Measurements from ENCODE around the gene CHAF1A.

CHAF1A gene

DNA sequence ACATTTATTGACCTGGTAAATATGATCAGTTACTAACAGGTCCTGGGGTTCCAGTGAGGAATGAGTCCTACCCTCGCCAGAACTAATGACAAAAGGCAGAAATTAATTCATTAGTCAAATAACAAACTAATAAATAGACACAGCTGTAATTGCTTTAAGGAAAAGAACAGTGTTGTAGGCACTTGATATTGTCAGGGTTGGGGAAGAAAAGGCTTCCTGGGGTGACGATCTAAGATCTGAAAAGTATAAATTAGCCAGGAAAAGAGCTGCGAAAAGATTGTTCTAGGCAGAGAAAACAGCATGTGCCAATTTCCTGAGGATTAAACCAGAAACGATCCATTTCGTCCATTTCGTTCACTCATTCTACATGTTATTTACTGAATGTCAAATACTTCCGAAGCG, 670 bp upstream of the CHAF1A start:
- TF ChIP-seq ZFX (IDR thresholded peaks at IDR 0.05) = no peak
- TF ChIP-seq, protein P1, sequence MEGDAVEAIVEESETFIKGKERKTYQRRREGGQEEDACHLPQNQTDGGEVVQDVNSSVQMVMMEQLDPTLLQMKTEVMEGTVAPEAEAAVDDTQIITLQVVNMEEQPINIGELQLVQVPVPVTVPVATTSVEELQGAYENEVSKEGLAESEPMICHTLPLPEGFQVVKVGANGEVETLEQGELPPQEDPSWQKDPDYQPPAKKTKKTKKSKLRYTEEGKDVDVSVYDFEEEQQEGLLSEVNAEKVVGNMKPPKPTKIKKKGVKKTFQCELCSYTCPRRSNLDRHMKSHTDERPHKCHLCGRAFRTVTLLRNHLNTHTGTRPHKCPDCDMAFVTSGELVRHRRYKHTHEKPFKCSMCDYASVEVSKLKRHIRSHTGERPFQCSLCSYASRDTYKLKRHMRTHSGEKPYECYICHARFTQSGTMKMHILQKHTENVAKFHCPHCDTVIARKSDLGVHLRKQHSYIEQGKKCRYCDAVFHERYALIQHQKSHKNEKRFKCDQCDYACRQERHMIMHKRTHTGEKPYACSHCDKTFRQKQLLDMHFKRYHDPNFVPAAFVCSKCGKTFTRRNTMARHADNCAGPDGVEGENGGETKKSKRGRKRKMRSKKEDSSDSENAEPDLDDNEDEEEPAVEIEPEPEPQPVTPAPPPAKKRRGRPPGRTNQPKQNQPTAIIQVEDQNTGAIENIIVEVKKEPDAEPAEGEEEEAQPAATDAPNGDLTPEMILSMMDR (conservative IDR thresholded peaks at IDR 0.05) = no peak
- H3K27ac ChIP-seq = peak overlapping the region; percentile 93

DNA sequence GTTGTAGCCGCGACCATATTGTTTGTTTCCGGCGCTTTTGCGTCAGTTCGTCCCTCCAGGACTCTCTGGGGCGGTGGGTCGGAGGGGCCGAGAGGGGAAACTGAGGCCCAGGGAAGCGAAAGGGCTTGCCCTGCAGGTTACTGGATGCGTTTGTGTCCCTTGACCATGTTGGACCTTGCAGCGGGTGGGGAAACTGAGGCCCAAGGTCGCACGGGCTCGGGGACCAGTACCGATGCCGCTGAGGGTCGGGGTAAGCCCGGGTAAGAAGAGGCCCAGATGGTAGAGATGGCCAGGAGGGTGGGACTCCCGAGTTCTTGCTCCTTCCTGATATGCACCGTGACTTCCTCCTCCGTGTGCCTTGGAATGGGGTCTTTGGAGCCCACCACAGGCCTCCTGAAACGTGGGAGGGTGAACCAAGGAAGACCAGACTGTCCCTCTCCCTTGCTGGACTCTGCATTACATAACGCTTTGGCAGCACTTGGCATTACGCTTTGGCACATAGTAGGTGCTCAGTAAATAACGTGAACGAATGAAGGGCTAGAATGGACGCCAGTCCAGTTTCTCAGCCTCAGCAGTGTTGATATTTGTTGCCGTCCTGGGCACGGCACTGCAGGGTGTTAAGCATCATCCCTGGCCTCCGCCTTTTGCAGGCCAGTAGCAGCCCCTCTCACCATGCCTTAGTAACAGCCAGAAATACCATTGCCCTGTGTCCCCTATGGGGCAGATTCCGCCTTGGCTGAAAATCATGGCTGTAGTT, 743 bp downstream of the CHAF1A start:
- TF ChIP-seq ZFX (IDR thresholded peaks at IDR 0.05) = peak; percentile 63
- TF ChIP-seq, protein P1 (conservative IDR thresholded peaks at IDR 0.05) = no peak
- peak overlapping the region; percentile 93 for H3K27ac ChIP-seq

DNA sequence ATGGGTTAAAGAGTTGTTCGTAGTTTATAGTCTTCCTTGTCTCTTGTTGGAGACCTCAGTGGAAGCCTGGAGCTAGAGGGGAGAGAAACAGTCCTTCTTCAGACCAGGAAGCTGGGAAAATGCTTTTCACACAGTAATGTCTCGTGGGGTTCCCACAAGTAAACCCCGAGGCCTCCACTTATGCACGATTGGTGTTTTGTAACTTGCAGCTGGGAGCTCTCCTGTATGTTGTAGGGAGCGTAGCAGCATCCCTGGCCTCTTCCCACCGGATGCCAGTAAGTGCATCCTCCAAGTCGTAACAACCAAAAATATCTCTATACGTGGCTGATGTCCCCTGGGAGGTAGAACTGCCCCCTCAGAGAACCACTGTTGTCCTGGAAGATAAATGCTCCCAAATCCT, 3.5 kb downstream of the CHAF1A start:
- no peak overlapping the region; the same call in 1 of the 2 replicates for H3K27ac ChIP-seq
- TF ChIP-seq, protein P1 (conservative IDR thresholded peaks at IDR 0.05) = no peak
- TF ChIP-seq ZFX (IDR thresholded peaks at IDR 0.05) = no peak

DNA sequence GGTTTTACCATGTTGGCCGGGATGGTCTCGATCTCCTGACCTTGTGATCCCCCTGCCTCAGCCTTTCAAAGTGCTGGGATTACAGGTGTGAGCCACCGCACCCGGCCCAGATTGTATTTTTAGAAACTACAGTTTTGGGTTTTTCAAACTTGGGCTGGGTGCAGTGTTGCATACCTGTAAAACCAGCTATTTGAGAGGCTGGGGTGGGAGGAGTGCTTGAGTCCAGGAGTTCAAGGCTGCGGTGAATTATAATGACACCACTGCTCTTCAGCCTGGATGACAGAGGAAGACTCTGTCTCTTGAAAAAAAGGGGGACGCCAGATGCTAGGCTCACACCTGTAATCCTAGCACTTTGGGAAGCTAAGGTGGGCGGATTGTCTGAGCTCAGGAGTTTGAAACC, 4.2 kb downstream of the CHAF1A start:
- TF ChIP-seq, protein P1 (conservative IDR thresholded peaks at IDR 0.05) = no peak
- TF ChIP-seq ZFX (IDR thresholded peaks at IDR 0.05) = no peak
- H3K27ac ChIP-seq = no peak overlapping the region

DNA sequence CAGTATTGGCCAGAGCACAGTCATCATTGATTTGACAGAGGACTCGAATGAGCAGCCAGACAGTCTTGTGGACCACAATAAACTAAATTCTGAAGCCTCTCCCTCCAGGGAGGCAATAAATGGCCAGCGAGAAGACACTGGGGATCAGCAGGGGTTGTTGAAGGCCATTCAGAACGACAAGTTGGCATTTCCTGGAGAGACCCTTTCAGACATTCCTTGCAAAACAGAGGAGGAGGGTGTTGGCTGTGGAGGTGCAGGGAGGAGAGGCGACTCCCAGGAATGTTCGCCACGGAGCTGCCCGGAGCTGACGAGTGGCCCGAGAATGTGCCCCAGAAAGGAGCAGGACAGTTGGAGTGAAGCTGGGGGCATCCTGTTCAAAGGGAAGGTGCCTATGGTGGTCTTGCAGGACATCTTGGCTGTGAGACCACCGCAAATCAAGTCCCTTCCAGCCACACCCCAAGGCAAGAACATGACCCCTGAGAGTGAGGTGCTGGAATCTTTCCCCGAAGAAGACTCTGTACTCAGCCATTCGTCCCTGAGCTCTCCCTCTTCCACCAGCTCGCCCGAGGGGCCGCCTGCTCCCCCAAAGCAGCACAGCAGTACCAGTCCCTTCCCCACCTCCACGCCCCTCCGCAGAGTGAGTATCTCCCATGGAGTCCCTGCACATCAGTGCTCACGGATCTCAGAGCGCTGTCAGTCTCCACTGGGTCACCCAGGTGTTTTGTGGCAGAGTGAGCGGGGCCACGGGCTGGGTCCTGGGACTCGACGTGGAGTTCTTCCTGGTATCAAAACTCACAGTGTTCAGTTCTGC, 6.9 kb downstream of the CHAF1A start:
- H3K27ac ChIP-seq = no peak overlapping the region

DNA sequence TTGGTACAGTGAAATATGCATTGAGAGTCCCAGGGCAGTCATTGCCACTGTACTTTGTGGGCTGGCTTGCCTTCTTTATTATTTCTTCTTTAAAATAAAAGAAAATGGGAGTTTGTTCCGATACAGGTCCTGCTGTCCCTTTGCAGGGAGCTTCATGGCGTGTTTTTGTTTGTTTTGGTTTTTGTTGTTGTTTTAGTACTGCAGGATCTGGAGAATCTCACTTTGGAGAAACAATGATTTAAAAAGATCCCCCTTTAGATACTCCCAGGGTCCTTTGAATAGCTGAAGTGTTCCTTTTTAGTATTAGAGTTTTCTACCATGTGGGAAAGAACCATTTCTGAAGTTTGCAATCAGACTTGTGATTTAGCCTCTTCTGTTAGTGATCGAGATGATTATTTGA, 11.1 kb downstream of the CHAF1A start:
- TF ChIP-seq, protein P1 (conservative IDR thresholded peaks at IDR 0.05) = no peak
- no peak for TF ChIP-seq ZFX (IDR thresholded peaks at IDR 0.05)
- H3K27ac ChIP-seq = no peak overlapping the region

More for the DNA sequence above, 6.9 kb downstream of the CHAF1A start:
- no peak for TF ChIP-seq ZFX (IDR thresholded peaks at IDR 0.05)
- TF ChIP-seq, protein P1 (conservative IDR thresholded peaks at IDR 0.05) = no peak
